PC-9 (cell line): Measurements from ENCODE around the gene POU2F3.

ENCODE experiments used
- EZH2 ChIP-seq: fragments of 200-600 bp; sonication (generic); IDR thresholded peaks from 2 replicates; pipeline ENCODE4 v1.8.0; 2017; ENCODE audit warnings: antibody characterized with exemption, low read depth
- TF ChIP-seq, protein P1 (sequence below): fragments of 200-600 bp; sonication (generic); conservative IDR thresholded peaks from 2 replicates; pipeline ENCODE4 v1.6.1; 2017; ENCODE audit warnings: mixed run types, antibody characterized with exemption, mild to moderate bottlenecking, moderate library complexity

GRCh38 chr11:120233207-120233803 is 6.6 kb upstream of the POU2F3 start:
- TF ChIP-seq, protein P1, sequence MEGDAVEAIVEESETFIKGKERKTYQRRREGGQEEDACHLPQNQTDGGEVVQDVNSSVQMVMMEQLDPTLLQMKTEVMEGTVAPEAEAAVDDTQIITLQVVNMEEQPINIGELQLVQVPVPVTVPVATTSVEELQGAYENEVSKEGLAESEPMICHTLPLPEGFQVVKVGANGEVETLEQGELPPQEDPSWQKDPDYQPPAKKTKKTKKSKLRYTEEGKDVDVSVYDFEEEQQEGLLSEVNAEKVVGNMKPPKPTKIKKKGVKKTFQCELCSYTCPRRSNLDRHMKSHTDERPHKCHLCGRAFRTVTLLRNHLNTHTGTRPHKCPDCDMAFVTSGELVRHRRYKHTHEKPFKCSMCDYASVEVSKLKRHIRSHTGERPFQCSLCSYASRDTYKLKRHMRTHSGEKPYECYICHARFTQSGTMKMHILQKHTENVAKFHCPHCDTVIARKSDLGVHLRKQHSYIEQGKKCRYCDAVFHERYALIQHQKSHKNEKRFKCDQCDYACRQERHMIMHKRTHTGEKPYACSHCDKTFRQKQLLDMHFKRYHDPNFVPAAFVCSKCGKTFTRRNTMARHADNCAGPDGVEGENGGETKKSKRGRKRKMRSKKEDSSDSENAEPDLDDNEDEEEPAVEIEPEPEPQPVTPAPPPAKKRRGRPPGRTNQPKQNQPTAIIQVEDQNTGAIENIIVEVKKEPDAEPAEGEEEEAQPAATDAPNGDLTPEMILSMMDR = no peak
- TF ChIP-seq EZH2 = no peak
